NOMO-1 treated with dmso at 0.1 percent for 144 hours (cell line): Measurements from ENCODE around the gene NEU4.
"Not testable (repeated sequence)": the region's sequence is repeated elsewhere in the genome, so short reads cannot be mapped to it uniquely, and the experiment has no call there.

Experiments used
- DNase-seq: peaks from one replicate; lab custom pipeline; 2025; ENCODE audit not compliant: unreplicated experiment; lab: John Stamatoyannopoulos, UW

NEU4 gene

GRCh38 chr2:241833101-241833663 is 24.2 kb downstream of the NEU4 start:
- no peak for DNase-seq

DNA sequence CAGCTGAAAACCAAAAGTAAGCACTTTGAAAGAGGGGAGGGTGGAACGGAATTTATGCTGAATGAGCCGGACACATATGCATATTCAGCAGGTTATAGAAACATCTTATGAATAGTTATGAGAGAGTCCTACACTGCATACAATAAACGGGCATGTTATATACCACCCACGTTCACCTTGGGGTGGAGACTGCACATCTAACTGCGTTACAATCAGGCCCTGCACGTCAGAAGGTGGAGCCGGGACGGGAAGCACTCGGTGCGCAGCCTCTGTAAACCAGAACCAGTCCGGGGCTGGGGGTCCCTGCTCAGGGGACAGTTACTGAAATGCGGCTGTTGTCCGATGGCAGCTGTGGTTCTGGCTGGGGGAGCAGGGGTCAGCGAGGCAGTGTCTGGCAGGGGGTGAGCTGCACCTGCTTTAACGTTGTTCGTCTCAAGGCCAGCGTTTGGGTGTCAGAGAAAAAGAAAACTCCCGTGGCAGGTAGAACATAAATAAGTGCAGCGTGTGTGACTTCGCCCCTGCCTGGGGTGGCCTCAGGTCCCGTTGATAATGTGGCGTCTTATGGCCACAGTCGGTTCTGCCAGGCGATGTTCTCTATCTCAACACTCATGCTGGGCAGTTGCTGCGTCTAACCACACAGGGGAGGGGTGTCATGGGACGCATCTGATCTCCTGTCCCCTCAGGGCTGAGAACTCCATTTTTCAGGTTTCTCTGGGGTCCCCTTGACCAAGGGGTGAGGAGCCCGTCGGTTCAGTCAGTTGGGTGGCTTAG is 24.9 kb downstream of the NEU4 start:
- not testable (repeated sequence) for DNase-seq

- DNase-seq, result no peak
Measured at GRCh38 chr2:241834527-241835210, 25.7 kb downstream of the NEU4 start.

- no peak for DNase-seq
Measured at GRCh38 chr2:241835611-241836010, 26.6 kb downstream of the NEU4 start.

- no peak for DNase-seq
Measured at GRCh38 chr2:241836292-241836691, 27.3 kb downstream of the NEU4 start.

- no peak for DNase-seq
Measured at GRCh38 chr2:241837197-241837965, 28.4 kb downstream of the NEU4 start.

DNA sequence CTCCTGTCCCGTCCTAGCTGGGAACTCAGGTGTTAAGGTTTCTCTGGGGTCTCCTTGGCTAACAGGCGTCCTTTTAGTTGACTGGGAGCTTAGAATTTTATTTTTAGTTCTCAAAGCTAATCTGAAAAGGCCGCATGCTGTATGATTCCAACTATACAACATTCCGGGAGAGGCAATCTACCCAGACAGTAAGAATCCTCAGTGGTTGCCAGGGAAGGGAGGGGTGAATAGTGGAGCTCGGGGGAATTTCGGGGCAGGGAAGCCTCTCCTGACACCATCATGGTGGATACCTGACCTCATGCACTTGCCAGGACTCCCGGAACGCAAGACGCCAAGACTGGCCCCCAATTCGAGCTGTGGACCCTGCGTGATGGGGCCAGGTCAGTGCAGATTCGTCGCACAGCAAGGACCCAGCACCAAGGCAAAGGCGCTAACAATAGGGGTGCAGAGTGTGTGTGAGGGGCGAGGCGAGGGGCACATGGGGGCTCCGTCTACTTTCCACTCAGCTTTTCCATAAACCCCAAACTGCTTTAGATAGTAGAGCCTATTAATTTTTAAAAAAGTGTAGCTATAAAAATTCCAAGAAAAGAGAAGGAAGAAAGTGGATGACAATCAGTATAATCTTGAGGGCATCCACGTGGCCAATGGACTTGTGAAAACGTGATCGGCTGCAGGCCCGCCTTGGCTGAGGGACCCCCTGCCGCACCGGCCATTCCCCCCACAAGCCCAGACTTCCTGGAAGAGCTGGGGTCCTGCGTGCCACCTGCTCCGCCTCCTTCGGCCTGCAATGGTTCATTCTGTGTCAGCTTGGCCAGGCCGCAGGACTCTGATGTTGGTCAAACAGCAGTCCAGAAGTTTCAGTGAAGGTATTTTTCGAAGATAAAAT is 32.4 kb downstream of the NEU4 start:
- DNase-seq, result no peak

GRCh38 chr2:241842067-241842415 is 33.0 kb downstream of the NEU4 start:
- DNase-seq, result no peak

DNA sequence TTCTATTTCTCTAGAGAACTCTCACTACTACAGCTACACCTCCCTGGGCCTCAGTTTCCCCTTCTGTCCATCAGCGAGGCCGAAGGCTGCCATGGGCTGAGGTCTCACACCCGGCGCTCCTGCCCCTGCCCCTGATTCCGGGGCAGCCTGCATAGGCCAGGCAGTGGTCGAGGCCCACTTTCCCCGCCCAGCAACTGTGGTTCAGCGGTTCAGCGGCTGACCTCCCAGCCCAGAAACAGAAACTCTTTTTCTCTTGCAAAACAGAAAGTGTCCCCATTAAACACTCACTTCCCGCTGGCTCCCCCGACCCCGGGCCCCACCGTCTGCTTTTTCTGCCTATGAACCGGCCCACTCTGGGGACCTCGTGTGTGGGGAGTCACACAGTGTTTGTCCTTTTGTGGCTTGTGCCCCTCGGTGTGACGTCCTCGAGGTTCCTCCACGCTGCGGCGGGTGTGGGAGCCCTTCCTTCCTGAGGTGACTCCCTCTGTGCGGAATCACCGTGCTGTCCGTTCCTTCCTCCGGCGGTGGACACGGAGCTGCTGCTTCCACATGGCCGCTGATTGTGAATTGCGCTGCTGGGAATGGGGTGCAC is 33.7 kb downstream of the NEU4 start:
- DNase-seq, result peak; percentile 84

GRCh38 chr2:241843321-241844065 is 34.5 kb downstream of the NEU4 start:
- DNase-seq, result no peak

- peak; percentile 31 for DNase-seq
Measured at GRCh38 chr2:241844066-241844728, 35.2 kb downstream of the NEU4 start.

DNA sequence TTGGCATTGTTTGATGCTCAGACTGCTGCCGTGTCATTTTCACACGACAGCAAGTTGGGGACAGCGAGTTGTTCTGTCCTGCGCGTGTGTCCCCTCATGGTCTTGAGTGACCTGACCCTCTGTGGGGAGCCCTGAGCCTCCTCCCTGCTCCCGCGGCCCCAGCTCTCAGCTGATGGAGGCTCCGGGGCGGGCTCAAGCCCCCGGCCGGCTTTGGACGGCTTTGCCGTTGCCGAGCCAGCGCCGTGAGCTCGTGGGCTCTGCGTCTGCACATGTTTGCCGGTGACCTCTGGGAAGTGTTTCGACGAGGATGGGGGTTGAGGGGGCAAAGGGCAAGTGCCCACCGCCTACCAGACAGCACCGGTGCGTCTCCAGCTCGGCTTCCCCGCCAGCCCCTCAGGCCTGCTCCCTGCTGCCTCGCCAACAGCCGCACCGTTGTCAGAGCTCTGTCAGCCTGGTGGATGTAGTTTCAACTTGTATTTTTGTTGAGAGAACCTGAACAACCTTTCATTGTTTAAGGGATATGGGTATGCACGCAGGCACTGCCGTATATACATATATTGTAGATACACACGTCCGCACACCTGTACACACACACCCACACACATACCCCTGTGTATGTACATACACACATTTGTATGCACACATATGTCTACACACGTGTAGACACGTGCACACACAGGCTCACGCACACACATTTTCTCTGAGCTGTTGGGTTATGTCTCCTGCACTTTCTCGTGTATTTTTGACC is 36.0 kb downstream of the NEU4 start:
- DNase-seq, result no peak

DNA sequence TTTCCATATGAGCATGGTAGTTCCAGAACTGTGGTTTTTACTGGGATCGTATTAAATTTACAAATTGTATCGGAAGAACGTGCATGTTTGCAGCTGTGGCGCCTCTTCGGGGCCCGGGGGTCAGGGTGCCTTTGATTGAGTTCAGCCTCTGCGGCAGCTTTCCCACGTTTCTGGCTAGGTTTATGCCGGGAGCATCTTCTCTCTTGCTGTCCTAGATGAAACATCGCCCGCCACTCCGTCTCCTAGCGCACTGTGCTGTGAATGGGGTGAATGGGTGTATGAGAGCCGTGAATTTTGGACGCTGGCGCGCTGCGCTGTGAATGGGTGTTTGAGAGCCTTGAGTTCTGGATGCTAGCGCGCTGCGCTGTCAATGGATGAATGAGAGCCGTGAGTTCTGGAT is 37.4 kb downstream of the NEU4 start:
- DNase-seq, result no peak

GRCh38 chr2:241848761-241849615 is 40.0 kb downstream of the NEU4 start:
- no peak for DNase-seq

DNA sequence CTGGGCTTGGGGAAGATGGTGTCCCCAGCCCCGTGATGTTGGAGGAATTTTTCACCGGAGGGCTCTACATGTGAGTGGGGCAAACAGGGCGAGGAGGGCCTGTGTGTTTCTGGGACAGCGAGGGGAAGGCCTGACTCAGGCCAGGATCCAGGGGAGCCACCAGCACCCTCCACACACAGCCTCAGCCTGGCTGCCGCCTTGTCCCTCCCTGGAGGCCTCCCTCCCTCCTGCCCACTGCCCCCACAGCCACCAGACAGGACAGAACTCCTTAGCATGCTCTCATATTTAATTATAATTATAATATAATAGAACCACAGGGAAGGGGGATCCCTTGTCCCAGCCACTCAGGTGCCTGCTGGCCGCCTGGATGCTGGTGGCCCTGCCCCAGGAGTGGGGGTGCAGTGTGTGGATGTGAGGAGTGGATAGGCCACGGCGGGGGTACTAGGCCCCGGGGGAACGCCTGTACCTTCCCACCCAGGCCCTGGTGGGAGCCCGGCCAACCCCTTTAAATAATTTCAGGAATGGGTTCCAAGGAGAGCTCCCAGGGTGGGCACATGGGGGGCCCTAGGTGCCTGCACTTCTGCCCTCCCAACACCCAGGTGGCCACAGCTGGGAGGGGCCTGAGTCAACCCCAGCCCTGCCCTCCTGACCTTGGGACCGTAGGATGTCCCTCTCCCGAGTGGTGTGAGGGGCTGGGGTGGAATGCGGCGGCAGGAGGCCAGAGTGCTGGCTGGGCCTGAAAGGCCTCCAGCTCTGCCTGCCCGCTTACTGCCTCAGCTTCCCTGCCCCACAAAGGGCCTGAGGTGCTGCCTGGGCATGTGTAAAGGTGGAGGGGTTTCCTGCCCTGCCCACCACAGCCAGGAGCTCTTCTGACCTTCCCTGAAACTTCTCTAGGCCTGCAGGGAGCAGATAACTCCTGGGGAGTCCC is 40.9 kb downstream of the NEU4 start:
- no peak for DNase-seq
